ENCODE measurements around the gene PTPRN2.

DNA sequence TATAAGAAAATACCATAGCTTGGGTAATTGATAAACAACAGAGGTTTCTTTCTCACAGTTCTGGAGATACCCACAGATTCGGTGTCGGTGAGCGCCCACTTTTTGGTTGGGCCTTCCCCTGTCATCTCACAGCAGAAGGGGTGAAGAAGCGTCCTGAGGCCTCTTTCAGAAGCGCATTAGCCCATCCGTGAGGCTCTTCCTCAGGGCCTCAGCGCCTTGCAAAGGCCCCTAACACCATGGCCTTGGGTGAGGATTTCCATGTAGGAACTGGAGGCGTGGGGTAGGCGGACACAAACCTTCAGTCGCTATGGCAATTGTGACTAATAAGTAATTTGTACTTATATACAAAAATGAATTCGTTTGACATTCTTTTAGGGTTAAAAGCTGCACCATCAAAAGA lies 316.0 kb downstream of the PTPRN2 start:
- TF ChIP-seq, protein P1, sequence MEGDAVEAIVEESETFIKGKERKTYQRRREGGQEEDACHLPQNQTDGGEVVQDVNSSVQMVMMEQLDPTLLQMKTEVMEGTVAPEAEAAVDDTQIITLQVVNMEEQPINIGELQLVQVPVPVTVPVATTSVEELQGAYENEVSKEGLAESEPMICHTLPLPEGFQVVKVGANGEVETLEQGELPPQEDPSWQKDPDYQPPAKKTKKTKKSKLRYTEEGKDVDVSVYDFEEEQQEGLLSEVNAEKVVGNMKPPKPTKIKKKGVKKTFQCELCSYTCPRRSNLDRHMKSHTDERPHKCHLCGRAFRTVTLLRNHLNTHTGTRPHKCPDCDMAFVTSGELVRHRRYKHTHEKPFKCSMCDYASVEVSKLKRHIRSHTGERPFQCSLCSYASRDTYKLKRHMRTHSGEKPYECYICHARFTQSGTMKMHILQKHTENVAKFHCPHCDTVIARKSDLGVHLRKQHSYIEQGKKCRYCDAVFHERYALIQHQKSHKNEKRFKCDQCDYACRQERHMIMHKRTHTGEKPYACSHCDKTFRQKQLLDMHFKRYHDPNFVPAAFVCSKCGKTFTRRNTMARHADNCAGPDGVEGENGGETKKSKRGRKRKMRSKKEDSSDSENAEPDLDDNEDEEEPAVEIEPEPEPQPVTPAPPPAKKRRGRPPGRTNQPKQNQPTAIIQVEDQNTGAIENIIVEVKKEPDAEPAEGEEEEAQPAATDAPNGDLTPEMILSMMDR (conservative IDR thresholded peaks at IDR 0.05 in 1 of 2, IDR thresholded peaks at IDR 0.05 in 1 of 2; ENCODE audit: low read depth in 1 of 2, low read length in 2 of 2), result no peak
- TF ChIP-seq EZH2 (IDR thresholded peaks at IDR 0.05; ENCODE audit: low read length, missing control alignments), result no peak

All from fibroblast of lung (primary cell).